ENCODE measurements around the gene KCNK4.

- TF ChIP-seq CTCF (optimal IDR thresholded peaks at IDR 0.05 in 1 of 3, IDR thresholded peaks at IDR 0.05 in 1 of 3, conservative IDR thresholded peaks at IDR 0.05 in 1 of 3; ENCODE audit: extremely low read depth in 1 of 3, insufficient read depth in 2 of 3, low read length in 3 of 3): no peak
- no peak for TF ChIP-seq EZH2 (IDR thresholded peaks at IDR 0.05; ENCODE audit: low read length)
Observed at GRCh38 chr11:64283092-64283491, 8.0 kb upstream of the KCNK4 start.
